Stimulated activated CD4-positive, alpha-beta T cell treated with anti-CD3 and anti-CD28 coated beads, Interleukin-15, amount 100 ng/mL, for 48 hours (primary cell): ENCODE results near the gene SCAMP3.
"Not testable (repeated sequence)": the region's sequence is repeated elsewhere in the genome, so short reads cannot be mapped to it uniquely, and the experiment has no call there.

ENCODE experiments used
- DNase-seq, 2 donors: peaks; one replicate each; pipeline ENCODE4 v3.0.0-alpha.2; 2020; ENCODE audit warnings: low read depth in 2 of 2

Gene SCAMP3

GRCh38 chr1:155261852-155262673, at the start of gene SCAMP3:
SCAMP3 (minus strand) TSS chr1:155262360; CDS start chr1:155262151, 209 bp downstream.
- peak; percentile 79 to 85 for DNase-seq

DNA sequence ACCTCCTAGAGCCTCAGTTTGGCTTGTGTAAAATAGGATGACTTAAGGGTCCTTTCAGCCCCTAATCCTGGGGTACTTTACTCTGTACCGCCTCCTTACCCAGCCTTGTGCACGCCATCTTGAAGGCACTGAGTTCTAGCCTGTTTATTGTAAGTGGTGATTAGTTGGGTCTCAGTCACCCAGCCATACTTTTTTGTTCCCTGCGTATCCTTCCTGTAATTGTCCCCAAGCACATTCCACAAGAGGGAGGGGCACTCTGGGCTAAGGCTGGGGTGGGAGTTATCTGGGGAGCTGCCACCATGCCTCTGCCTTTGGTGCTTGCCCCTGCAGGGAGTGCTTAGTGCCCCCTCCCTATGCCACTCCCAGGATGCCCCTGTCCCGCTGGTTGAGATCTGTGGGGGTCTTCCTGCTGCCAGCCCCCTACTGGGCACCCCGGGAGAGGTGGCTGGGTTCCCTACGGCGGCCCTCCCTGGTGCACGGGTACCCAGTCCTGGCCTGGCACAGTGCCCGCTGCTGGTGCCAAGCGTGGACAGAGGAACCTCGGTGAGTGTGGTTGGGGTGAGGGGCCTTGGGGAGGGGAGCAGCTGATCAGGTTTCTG, 47.4 kb upstream of the SCAMP3 start:
- DNase-seq: no peak

- peak; percentile 97 to 99 for DNase-seq
Observed at GRCh38 chr1:155308493-155309422, 46.6 kb upstream of the SCAMP3 start, which contains the start of gene FDPS. FDPS (plus strand) TSS chr1:155308866; CDS start chr1:155309790, 924 bp downstream.

DNA sequence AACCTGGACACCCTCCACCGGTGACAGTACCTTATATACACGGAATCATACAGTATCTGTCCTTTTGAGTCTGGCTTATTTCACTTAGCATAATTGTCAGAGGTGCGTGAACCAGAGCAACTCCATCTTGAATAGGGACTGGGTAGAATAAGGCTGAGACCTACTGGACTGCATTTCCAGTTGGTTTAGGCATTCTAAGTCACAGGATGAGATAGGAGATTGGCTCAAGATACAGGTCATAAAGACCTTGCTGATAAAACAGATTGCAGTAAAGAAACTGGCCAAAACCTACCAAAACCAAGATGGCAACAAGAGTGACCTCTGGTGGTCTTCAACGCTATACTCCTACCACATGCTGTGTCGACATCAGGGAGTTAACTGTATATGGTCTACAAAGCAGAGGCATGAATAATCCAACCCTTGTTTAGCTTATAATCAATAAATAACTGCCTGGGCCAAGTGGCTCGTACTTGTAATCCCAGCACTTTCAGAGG, 45.1 kb upstream of the SCAMP3 start:
- DNase-seq: no peak

DNA sequence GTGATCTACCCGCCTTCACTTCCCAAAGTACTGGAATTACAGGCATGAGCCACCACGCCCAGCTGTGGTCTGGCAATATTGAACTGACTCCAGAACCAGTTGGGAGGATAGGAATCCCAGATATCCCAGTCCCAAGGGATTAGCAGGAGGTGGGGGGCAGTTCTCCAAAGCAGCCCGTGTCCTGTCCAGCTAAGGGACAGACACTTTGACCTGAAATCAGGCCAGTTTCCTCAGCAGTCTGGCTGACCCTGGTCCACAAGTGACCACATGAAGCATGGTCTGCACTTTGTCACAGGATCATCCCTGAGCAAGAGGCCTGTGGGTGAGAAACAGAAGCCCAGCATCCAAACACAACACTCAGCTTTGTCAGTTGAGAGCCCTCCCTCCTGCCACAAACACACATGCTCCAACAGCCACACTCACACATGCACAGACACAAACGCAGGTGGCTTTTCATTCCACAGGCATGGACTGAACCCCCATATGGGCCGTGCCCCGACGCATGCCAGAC, 43.8 kb upstream of the SCAMP3 start:
- DNase-seq: no peak

GRCh38 chr1:155304558-155305063, 42.5 kb upstream of the SCAMP3 start:
- DNase-seq: no peak

DNA sequence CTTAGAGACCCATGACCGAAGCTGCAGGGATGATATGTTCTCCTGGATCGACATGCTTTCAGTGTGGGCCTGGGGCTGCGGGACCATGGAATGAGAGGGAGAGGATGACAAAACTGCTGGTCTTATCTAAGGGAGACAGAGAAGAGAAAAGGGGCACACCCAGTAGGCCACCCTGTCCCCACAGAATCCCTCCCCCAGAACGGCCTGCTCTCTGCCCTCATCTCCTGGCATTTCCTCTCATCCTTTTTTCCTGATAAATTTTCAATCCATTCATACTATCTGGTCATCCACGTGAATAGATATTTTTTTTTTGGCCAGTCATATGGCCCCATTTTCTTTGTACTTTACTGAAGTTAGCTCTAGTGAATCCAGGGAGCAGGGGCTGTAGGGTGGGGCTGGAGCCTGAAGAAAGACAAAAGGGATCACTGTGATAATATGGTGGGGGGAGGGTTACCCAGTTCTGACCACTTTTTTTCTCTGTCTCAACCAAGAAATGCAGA, 39.2 kb upstream of the SCAMP3 start, which contains the start of gene PKLR:
Gene PKLR, minus strand, starts transcription at position 97 of the 500 bp plus-strand sequence. Its CDS starts 43 bp downstream, at position 54.
- DNase-seq: no peak

- no peak for DNase-seq
Observed at GRCh38 chr1:155300553-155301329, 38.6 kb upstream of the SCAMP3 start.

GRCh38 chr1:155300024-155300423, 37.9 kb upstream of the SCAMP3 start:
- no peak for DNase-seq

DNA sequence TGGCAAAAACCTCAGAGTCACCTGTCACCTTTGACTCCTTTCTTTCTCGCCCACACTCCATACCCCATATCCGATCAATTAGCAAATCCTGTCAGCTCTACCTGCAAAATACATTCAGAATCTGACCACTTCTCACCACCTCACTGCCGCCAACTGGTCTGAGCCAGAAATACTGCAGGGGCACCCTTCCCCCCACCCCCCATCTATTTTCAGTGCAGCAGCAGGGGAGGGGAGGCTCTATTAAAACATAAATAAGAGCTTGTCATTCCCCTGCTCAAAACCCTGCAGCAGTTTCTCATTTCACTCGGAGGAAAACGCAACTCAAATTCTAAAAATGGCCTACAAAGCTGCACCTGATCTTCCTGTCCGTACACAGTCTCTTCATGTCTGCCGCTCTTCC, 35.2 kb upstream of the SCAMP3 start:
- DNase-seq: no peak

DNA sequence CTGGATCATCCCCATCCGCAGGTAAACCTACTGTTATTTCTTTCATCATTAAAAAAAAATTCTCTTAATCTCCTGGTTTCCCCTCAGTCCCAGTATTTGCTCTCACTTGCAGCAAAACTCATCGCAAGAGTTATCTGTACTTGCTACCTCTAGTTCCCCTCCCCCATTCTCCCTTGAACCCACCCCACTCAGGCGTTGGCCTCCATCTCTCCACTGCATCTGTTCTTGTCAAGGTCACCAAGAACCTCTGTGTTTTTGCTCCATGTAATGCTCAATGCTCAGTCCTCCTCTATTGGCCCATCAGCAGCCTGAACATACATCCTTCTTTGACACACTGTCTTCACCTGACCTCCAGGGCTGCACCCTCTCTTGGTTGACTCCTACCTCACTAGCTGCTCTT, 34.5 kb upstream of the SCAMP3 start:
- DNase-seq: no peak

- DNase-seq: no peak
Observed at GRCh38 chr1:155295942-155296267, 33.7 kb upstream of the SCAMP3 start.

- no peak for DNase-seq
Observed at GRCh38 chr1:155295183-155295941, 33.2 kb upstream of the SCAMP3 start.

DNA sequence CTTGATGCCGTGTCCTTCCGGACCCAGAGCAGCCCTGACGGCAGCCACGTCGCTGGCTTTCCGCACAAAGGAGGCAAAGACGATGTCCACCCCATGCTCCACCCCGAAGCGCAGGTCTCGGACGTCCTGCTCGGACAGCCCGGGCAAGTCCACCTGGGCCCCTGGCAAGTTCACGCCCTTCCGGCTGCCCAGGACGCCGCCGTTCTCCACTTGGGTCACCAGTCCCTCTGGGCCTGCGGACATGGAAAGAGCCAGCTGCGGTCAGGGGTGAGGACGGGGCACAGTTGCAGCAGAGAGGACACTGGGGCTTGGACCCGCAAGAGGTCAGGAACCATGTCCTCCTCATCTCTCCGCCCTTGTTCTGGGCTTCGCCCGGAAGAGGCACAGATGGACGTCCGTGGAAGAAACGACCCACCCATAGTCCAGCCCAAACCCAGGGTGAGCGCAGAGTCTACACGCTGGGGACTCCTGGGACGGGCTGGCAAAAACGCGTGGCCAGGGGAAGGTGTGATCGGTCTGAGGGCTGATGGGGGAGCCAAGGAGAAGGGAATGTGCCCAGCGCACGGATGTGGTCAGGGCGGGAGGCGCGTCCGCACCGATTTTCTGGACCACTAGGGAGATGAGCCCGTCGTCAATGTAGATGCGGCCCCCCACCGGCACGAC, 32.5 kb upstream of the SCAMP3 start:
- no peak for DNase-seq

DNA sequence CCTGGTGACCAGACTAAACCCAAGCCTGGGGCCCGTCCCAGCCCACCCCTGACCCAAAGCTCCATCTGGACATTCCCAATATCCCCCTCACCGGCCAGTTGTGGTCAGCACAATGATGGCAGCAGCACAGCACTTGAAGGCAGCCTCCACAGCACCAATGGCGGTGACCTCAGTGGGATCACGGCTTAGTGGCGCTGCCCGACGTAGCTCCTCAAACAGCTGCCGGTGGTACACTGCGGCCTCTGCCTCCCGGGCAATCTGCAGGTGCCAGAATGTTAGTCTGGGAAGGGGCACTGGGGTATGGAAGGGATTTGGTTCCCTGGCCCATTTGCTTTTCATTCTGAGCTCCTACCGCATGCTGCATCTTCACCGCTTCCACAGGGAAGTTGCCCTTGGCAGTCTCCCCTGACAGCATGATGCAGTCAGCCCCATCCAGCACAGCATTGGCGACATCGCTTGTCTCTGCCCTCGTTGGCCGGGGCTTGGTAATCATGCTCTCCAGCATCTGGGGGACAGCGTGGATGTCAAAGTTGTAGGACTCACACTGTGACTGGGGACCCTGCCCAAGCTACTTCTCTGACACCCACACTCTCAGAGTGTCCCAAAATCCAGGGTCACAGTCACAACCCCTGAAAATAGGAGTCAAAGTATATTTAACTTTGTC, 31.1 kb upstream of the SCAMP3 start:
- no peak for DNase-seq

GRCh38 chr1:155291006-155291405, 28.8 kb upstream of the SCAMP3 start:
- DNase-seq: not testable (repeated sequence)

DNA sequence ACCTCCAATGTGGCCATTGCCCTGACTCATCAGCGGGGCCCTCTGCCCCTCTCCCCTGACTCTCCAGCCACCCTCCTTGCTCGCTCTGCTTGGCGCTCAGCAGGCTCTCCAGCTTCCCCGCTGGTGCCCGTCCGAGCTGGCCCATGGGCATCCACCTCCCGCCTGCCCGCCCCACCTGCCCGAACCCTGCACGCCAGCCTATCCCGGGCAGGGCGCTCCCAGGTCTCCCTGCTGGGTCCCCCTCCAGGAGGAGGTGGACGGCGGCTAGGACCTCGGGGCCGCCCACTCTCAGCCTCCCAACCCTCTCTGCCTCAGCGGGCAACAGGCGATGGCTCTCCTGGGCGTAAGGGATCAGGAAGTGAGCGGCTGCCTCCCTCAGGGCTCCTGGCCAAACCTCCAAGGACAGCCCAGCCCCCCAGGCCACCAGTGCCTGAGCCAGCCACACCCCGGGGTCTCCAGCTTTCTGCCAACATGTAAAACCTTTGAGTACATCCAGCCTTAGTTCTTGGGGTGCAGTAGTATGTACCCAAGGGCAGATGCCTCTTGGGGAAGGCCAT, 25.9 kb upstream of the SCAMP3 start:
- DNase-seq: no peak

DNA sequence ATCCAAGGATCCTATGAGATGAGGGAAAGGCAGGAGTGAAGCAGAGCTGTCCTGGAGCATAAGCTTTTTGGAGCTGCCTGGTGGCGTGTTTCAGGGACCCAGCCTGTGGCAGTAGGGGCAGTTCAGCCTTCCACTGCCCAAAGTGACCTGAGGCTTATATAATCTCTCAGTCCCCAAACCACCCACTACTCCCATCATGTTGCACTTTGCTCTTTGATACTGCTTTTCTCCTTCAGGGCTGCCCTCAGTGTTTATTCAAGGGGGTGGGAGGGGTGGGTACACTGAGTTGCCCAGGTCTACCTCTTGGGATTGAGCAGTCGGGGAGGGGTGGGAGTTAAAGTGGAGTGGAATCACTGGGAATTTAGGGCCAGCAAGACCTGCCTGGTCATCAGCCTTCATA, 24.4 kb upstream of the SCAMP3 start:
- no peak for DNase-seq
